Loucy (cell line): Measurements from ENCODE around the gene STIP1.

Experiments
- EZH2phosphoT487 ChIP-seq: fragments of 200-600 bp; IDR thresholded peaks from 2 replicates; pipeline ENCODE4 v1.6.1; 2018; ENCODE audit warnings: antibody characterized with exemption, mild to moderate bottlenecking, moderate library complexity, borderline replicate concordance
- TF ChIP-seq, protein P1 (sequence below): fragments of 200-600 bp; sonication (generic); conservative IDR thresholded peaks from 2 replicates; pipeline ENCODE4 v1.5.1; 2014; ENCODE audit warnings: mild to moderate bottlenecking, antibody characterized with exemption, low read length

- TF ChIP-seq, protein P1, sequence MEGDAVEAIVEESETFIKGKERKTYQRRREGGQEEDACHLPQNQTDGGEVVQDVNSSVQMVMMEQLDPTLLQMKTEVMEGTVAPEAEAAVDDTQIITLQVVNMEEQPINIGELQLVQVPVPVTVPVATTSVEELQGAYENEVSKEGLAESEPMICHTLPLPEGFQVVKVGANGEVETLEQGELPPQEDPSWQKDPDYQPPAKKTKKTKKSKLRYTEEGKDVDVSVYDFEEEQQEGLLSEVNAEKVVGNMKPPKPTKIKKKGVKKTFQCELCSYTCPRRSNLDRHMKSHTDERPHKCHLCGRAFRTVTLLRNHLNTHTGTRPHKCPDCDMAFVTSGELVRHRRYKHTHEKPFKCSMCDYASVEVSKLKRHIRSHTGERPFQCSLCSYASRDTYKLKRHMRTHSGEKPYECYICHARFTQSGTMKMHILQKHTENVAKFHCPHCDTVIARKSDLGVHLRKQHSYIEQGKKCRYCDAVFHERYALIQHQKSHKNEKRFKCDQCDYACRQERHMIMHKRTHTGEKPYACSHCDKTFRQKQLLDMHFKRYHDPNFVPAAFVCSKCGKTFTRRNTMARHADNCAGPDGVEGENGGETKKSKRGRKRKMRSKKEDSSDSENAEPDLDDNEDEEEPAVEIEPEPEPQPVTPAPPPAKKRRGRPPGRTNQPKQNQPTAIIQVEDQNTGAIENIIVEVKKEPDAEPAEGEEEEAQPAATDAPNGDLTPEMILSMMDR, result no peak
- TF ChIP-seq EZH2phosphoT487, result no peak
Measured at GRCh38 chr11:64245401-64245796, 59.4 kb downstream of the STIP1 start.
